Hepatocyte (in vitro differentiated cells): ENCODE data around the gene UMAD1. TPM values are rescaled to one million over a fixed set of nuclear protein-coding genes. Genes with fewer than 3 reads are reported as not detected.

Source experiments
- DNase-seq: peaks from one replicate; pipeline ENCODE4 v3.0.0-alpha.2; 2016; ENCODE audit warnings: low spot score
- H2AFZ ChIP-seq: fragments of 200-600 bp; sonication (generic); 2 replicates; pipeline ENCODE4 v1.6.0; 2016; ENCODE audit warnings: antibody characterized with exemption, mild to moderate bottlenecking
- H3K27ac ChIP-seq: fragments of 200-600 bp; sonication (generic); 2 replicates; pipeline ENCODE4 v1.5.1; 2016; ENCODE audit warnings: mild to moderate bottlenecking
- H3K27me3 ChIP-seq: fragments of 200-600 bp; sonication (generic); 2 replicates; pipeline ENCODE4 v1.6.1; 2016
- H3K36me3 ChIP-seq: fragments of 200-600 bp; sonication (generic); replicated peaks from 2 replicates; pipeline ENCODE4 v1.5.1; 2016; ENCODE audit warnings: low read depth; ENCODE audit not compliant: insufficient read depth
- H3K4me1 ChIP-seq: fragments of 200-600 bp; sonication (generic); 2 replicates; pipeline ENCODE4 v1.5.1; 2016; ENCODE audit warnings: mild to moderate bottlenecking, moderate library complexity; ENCODE audit not compliant: insufficient read depth
- H3K4me2 ChIP-seq: fragments of 200-600 bp; sonication (generic); 2 replicates; pipeline ENCODE4 v1.6.0; 2016
- H3K4me3 ChIP-seq: fragments of 200-600 bp; sonication (generic); 2 replicates; pipeline ENCODE4 v1.5.1; 2016; ENCODE audit warnings: mild to moderate bottlenecking
- H3K79me2 ChIP-seq: fragments of 200-600 bp; sonication (generic); 2 replicates; pipeline ENCODE4 v1.6.0; 2017; ENCODE audit warnings: mild to moderate bottlenecking
- H3K9me2 ChIP-seq: fragments of 200-600 bp; sonication (generic); replicated peaks from 2 replicates; pipeline ENCODE4 v1.6.0; 2017; ENCODE audit warnings: mild to moderate bottlenecking; ENCODE audit not compliant: insufficient read depth
- H3K9me3 ChIP-seq: fragments of 200-600 bp; sonication (generic); 2 replicates; pipeline ENCODE4 v1.5.1; 2016; ENCODE audit warnings: low read depth, mild to moderate bottlenecking
- H4K20me1 ChIP-seq: fragments of 200-600 bp; sonication (generic); 2 replicates; pipeline ENCODE4 v1.6.0; 2016; ENCODE audit warnings: mild to moderate bottlenecking; ENCODE audit not compliant: insufficient read depth, poor library complexity, severe bottlenecking
- EZH2 ChIP-seq: fragments of 200-600 bp; sonication (generic); IDR thresholded peaks from 2 replicates; pipeline ENCODE4 v1.6.1; 2016; ENCODE audit warnings: antibody characterized with exemption, mild to moderate bottlenecking, borderline replicate concordance
- EZH2phosphoT487 ChIP-seq: fragments of 200-600 bp; sonication (generic); IDR thresholded peaks from one replicate; pipeline ENCODE4 v1.6.1; 2018; ENCODE audit warnings: antibody characterized with exemption, mild to moderate bottlenecking, low read depth, moderate library complexity; ENCODE audit not compliant: unreplicated experiment, severe bottlenecking
- WGBS: methylation state at CpG from one replicate; pipeline ENCODE4 v1.1.6; 2016; ENCODE audit warnings: low lambda C conversion rate; ENCODE audit errors: missing lambda C conversion rate; 5-methylcytosine and 5-hydroxymethylcytosine counted together
- polyA plus RNA-seq: library from polyadenylated mRNA; unstranded; fragments of >200 nt; fragmentation: Nextera tagmentation; extraction: Ambion mirVana; gene quantifications from 2 replicates; pipeline ENCODE4 v1.2.1, GENCODE V29; 2016
- total RNA-seq: library from RNA; depleted of rRNA; stranded (reverse); fragments of >200 nt; gene quantifications from 2 replicates; pipeline ENCODE4 v1.2.3, GENCODE V29; 2014
- TF ChIP-seq, protein P1 (sequence below): fragments of 200-600 bp; sonication (generic); IDR thresholded peaks from 2 replicates; pipeline ENCODE4 v1.5.1; 2016; ENCODE audit warnings: antibody characterized with exemption, mild to moderate bottlenecking; ENCODE audit not compliant: poor library complexity

Gene UMAD1
- total and polyA plus RNA-seq, 2 experiments from 2014 or later = 15.7 to 29.0 TPM

DNA sequence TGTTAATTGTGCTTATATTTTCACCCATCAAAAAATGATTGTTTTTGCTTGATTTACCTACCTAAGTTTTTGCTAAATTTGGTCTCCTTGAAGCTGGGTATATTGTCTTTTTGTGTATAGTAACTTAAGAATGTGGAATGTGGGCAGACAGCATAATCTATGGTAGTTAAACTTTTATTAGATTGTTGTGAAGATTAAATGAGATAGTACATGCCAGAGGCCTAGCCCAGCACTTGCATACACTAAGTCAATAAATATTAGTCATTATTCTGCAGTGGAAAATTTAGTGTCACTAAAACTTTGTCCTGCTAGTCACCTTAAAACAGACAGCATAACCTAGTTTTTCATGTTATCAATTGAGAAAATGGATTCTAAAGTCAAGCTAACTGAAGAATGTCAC, 97.1 kb downstream of the UMAD1 start:
- no peak overlapping the region for H3K27ac ChIP-seq
- H3K79me2 ChIP-seq = no peaks in the 10 kb centered on the region
- TF ChIP-seq, protein P1, sequence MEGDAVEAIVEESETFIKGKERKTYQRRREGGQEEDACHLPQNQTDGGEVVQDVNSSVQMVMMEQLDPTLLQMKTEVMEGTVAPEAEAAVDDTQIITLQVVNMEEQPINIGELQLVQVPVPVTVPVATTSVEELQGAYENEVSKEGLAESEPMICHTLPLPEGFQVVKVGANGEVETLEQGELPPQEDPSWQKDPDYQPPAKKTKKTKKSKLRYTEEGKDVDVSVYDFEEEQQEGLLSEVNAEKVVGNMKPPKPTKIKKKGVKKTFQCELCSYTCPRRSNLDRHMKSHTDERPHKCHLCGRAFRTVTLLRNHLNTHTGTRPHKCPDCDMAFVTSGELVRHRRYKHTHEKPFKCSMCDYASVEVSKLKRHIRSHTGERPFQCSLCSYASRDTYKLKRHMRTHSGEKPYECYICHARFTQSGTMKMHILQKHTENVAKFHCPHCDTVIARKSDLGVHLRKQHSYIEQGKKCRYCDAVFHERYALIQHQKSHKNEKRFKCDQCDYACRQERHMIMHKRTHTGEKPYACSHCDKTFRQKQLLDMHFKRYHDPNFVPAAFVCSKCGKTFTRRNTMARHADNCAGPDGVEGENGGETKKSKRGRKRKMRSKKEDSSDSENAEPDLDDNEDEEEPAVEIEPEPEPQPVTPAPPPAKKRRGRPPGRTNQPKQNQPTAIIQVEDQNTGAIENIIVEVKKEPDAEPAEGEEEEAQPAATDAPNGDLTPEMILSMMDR = no peak
- TF ChIP-seq EZH2 = no peak
- no peak for TF ChIP-seq EZH2phosphoT487
- no peaks in the 10 kb centered on the region for H3K9me2 ChIP-seq
- no peaks in the 10 kb centered on the region for H3K36me3 ChIP-seq
- no peak for DNase-seq
- H3K9me3 ChIP-seq = no peaks in the 10 kb centered on the region
- no peaks in the 10 kb centered on the region for H4K20me1 ChIP-seq
- H3K27me3 ChIP-seq = no peaks in the 10 kb centered on the region
- H3K4me3 ChIP-seq = no peak overlapping the region
- no peak overlapping the region for H3K4me2 ChIP-seq
- no peak overlapping the region for H2AFZ ChIP-seq
- no peaks in the 10 kb centered on the region for H3K4me1 ChIP-seq

DNA sequence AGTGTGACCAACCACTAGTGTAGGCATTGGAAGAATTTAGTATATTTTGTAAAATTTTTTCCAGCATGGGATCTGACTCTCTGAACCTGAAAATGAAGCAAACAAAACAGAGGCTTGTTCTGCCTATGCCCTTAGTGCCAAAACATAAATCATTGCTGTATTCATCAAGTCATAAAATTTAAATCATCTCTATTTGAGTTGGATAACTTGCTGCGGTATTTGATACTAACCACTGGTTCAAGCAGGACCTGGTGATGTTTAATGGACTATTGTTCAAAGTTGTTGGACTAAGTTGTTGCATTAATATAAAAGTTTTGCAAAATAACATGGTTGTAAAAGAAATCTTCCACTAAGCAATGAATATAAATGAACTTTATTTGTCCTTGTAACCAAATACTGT, 97.6 kb downstream of the UMAD1 start:
- TF ChIP-seq EZH2 (no peak), EZH2phosphoT487 (no peak)
- TF ChIP-seq, protein P1 = no peak
- no peaks in the 10 kb centered on the region for H4K20me1 ChIP-seq
- no peaks in the 10 kb centered on the region for H3K36me3 ChIP-seq
- H3K9me3 ChIP-seq = no peaks in the 10 kb centered on the region
- no peak overlapping the region for H3K4me3 ChIP-seq
- H3K27me3 ChIP-seq = no peaks in the 10 kb centered on the region
- no peak for DNase-seq
- H3K27ac ChIP-seq = no peak overlapping the region
- 83% methylated on average over 1 of the region's 1 CpG for WGBS
- H2AFZ ChIP-seq = no peak overlapping the region
- H3K4me2 ChIP-seq = no peak overlapping the region
- no peaks in the 10 kb centered on the region for H3K9me2 ChIP-seq
- no peaks in the 10 kb centered on the region for H3K79me2 ChIP-seq
- H3K4me1 ChIP-seq = no peaks in the 10 kb centered on the region

DNA sequence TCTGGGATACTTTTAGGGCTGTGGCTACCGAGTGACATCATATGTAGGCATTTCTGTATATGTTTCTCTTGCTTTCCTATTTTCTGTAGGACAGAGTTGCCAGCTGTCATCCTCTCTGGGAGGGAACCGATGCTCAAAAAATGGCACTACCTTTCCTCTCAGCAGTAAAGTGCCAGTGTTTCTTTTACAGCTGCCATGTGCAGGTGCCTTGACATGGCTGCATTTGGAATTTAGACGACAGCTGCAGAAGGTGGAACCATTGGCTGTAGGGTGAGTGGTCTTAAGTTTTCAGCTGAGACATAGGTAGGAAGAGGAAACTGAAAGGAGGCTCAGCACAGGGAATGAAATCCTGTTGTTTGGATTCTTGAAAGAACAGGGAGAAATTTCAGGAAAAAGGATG, 98.1 kb downstream of the UMAD1 start:
- Histone ChIP-seq H3K79me2 (no peaks in the 10 kb centered on the region), H3K4me3 (no peak overlapping the region), H3K27ac (no peak overlapping the region), H3K36me3 (no peaks in the 10 kb centered on the region), H2AFZ (no peak overlapping the region), H3K9me2 (no peaks in the 10 kb centered on the region), H3K27me3 (no peaks in the 10 kb centered on the region), H4K20me1 (no peaks in the 10 kb centered on the region), H3K4me1 (no peaks in the 10 kb centered on the region), H3K9me3 (no peaks in the 10 kb centered on the region), H3K4me2 (no peak overlapping the region)
- TF ChIP-seq EZH2 (no peak), EZH2phosphoT487 (no peak)
- TF ChIP-seq, protein P1 = no peak
- DNase-seq = no peak
- WGBS = 91% methylated on average over 3 of the region's 3 CpGs
